ENCODE results near the gene ZBED1. TPM values are rescaled to one million over a fixed set of nuclear protein-coding genes. Genes with fewer than 3 reads are reported as not detected.
A peak's percentile ranks its signal among the peaks of the same experiment; 100 is the strongest.
"Not testable (repeated sequence)": the region's sequence is repeated elsewhere in the genome, so short reads cannot be mapped to it uniquely, and the experiment has no call there.

ZBED1 gene
- total RNA-seq, 4 donors from 2014 or later = 42.4 to 76.4 (median 56.5) TPM

- no peak overlapping the region for H3K4me3 ChIP-seq (ENCODE audit: low read depth, poor library complexity, severe bottlenecking)
- 53 to 74% methylated on average over 6 of the region's 6 CpGs for WGBS, 2 donors
- TF ChIP-seq POLR2A (IDR thresholded peaks at IDR 0.05) = no peak
- TF ChIP-seq CTCF (IDR thresholded peaks at IDR 0.05) = no peak
- intact Hi-C loops (cut with DNase I; ENCODE audit: low total_unique reads) = no loop called here
- DNase-seq (ENCODE audit: low spot score in 2 of 2) = no peak
Measured at GRCh38 chrX:2523911-2524310, 23.1 kb upstream of the ZBED1 start.

- H3K4me3 ChIP-seq (ENCODE audit: low read depth, poor library complexity, severe bottlenecking) = no peak overlapping the region
Measured at GRCh38 chrX:2521927-2522386, 21.2 kb upstream of the ZBED1 start.

GRCh38 chrX:2521092-2521926 lies 20.5 kb upstream of the ZBED1 start:
- 55 to 59% methylated on average over 15 of the region's 15 CpGs for WGBS, 2 donors
- TF ChIP-seq CTCF (IDR thresholded peaks at IDR 0.05) (no peak), POLR2A (IDR thresholded peaks at IDR 0.05) (no peak)
- peak in 1 of 2 donors; percentile 31 for DNase-seq (ENCODE audit: low spot score in 2 of 2)
- intact Hi-C loops (cut with DNase I; ENCODE audit: low total_unique reads) = no loop called here
- no peak overlapping the region for H3K4me3 ChIP-seq (ENCODE audit: low read depth, poor library complexity, severe bottlenecking)

More at GRCh38 chrX:2521927-2522386, 21.2 kb upstream of the ZBED1 start:
- DNase-seq (ENCODE audit: low spot score in 2 of 2) = no peak
- intact Hi-C loops (cut with DNase I; ENCODE audit: low total_unique reads) = no loop called here
- 80 to 84% methylated on average over 6 of the region's 6 CpGs for WGBS, 2 donors
- TF ChIP-seq POLR2A (IDR thresholded peaks at IDR 0.05) (no peak), CTCF (IDR thresholded peaks at IDR 0.05) (no peak)

GRCh38 chrX:2520539-2520938 lies 19.8 kb upstream of the ZBED1 start:
- no peak for DNase-seq (ENCODE audit: low spot score in 2 of 2)
- WGBS, 2 donors = 94 to 97% methylated on average over 8 of the region's 8 CpGs
- intact Hi-C loops (cut with DNase I; ENCODE audit: low total_unique reads) = no loop called here
- no peak for TF ChIP-seq POLR2A (IDR thresholded peaks at IDR 0.05)
- no peak for TF ChIP-seq CTCF (IDR thresholded peaks at IDR 0.05)
- H3K4me3 ChIP-seq (ENCODE audit: low read depth, poor library complexity, severe bottlenecking) = no peak overlapping the region

- 83 to 94% methylated on average over 3 of the region's 3 CpGs for WGBS, 2 donors
Measured at GRCh38 chrX:2519638-2520037, 18.9 kb upstream of the ZBED1 start.

GRCh38 chrX:2517055-2517454 lies 16.3 kb upstream of the ZBED1 start:
- DNase-seq (ENCODE audit: low spot score in 2 of 2) = no peak
- TF ChIP-seq CTCF (IDR thresholded peaks at IDR 0.05) = no peak
- TF ChIP-seq POLR2A (IDR thresholded peaks at IDR 0.05) = no peak
- intact Hi-C loops (cut with DNase I; ENCODE audit: low total_unique reads) = no loop called here
- WGBS, 2 donors = 76 to 81% methylated on average over 6 of the region's 6 CpGs
- no peak overlapping the region for H3K4me3 ChIP-seq (ENCODE audit: low read depth, poor library complexity, severe bottlenecking)

More at GRCh38 chrX:2519638-2520037, 18.9 kb upstream of the ZBED1 start:
- intact Hi-C loops (cut with DNase I; ENCODE audit: low total_unique reads); H3K4me3 ChIP-seq (ENCODE audit: low read depth, poor library complexity, severe bottlenecking); DNase-seq (ENCODE audit: low spot score in 2 of 2): not testable (repeated sequence)

All from lower leg skin (tissue), 4 donors.